HL-60 (cell line): ENCODE data around the gene BRIP1.

Experiments
- CTCF ChIP-seq: IDR thresholded peaks from one replicate; pipeline ENCODE4 v1.5.1; 2011; ENCODE audit warnings: low read length, control low read depth, inconsistent platforms; ENCODE audit not compliant: insufficient read depth
- GABPA ChIP-seq: IDR thresholded peaks from 2 replicates; pipeline ENCODE4 v1.6.1; 2012; ENCODE audit warnings: low read depth
- POLR2AphosphoS5 ChIP-seq: IDR thresholded peaks from 2 replicates; pipeline ENCODE4 v1.6.1; 2012; ENCODE audit warnings: low read depth
- REST ChIP-seq: IDR thresholded peaks from 2 replicates; pipeline ENCODE4 v1.6.1; 2012; ENCODE audit warnings: low read depth; ENCODE audit not compliant: insufficient replicate concordance

DNA sequence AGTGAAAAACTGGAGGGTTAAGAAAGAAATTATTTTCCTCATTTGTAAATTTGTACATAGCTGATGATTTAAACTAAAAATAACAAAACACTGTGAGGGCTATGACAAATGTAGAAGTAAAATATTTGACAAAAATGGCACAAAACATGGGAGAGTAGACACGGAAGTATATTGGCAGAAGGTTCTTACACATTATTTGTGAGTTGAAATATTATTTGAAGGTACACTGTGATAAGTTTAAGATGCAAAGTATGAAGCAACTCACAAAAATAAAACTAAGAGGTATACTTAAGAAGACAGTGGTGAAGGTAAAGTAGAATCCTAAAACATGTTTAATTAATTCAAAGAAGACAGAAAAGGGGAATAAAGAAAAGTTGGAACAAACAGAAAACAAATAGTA is 34.6 kb downstream of the BRIP1 start:
- TF ChIP-seq CTCF (no peak), GABPA (no peak), REST (no peak), POLR2AphosphoS5 (no peak)
